ENCODE results near the gene ZSWIM5.

Gene ZSWIM5

DNA sequence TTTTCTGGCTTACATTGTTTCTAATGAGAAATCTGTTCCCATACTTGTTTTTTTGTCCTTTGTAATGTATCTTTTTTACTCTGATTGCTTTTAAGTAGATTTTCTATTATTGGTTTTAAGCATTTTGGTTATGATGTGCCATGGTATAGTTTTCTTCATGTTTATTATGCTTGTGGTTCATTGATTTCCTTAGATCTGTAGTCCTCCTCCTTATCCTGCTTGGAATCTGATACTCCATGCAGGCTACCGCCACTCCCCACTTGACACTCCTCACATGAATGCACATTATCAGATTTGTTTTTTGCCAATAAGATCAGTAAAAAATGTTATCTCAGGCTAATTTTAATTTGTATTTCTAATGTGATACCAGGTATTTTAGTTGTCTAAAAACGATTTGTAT is 173.6 kb downstream of the ZSWIM5 start:
- DNase-seq (ENCODE audit: low read depth in 2 of 2) = no peak

DNA sequence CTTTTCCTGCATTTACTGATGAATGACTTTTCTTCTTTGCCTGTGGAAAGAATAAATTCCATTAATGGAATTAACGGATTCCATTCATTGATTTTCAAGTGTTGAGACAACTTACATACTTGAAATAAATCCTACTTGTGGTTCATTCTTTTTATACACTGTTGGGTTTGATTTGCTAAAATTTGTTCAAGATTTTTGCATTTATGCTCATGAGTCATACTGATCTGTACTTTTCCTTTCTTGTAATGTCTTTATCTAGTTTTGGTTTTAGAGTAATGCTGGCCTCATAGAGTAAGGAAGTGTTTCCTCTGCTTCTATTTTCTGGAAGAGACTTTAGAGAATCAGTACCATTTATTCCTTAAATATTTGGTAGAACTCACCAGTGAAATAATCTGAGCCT is 180.0 kb downstream of the ZSWIM5 start:
- no peak for DNase-seq (ENCODE audit: low read depth in 2 of 2)

DNA sequence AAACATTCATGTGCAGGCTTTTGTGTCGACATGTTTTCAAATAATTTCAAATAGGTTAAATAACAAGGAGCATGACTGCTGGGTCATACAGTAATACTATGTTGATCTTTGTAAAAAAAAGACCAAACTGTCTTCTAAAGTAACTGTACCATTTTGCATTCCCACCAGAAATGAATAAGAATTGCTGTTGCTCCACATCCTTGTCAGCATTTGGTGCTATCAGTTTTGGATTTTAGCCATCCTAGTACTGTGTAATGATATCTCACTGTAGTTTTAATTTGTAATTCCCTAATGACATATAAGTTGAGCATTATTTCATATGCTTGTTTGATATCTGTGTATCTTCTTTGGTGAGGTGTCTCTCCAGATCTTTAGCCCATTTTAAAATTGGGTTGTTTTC is 182.7 kb downstream of the ZSWIM5 start:
- DNase-seq (ENCODE audit: low read depth in 2 of 2) = no peak

DNA sequence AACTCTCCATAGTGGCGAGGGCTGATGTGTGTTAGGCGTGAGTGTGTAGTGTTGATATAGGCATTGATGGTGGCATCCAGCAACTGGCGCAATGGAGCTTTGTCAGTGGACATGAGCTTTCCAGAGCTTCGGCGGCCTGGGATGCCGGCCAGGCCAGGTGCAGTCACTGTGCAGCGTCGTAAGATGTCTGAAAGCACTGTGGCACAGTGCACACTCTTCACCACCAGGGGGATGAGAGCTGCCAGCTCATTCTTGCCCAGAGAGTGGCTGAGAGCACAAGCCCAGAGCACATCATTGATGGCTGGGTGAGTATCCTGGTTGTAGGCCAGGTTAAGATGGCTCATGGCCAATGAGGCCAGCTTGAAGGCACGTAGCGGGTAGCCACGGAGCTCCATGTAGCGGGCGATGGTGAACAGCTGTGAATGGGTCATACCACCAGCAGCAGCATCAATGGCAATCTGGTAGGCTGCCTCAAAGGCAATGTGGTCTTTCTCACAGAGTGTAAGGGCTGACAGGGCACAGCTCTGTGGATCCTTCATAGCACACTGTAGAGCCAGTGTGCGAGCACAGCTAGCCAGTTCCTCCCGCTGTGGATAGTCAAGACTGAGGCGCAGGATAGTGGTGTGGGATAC is 187.7 kb downstream of the ZSWIM5 start:
- DNase-seq (ENCODE audit: low read depth in 2 of 2) = peak; percentile 46 to 49

DNA sequence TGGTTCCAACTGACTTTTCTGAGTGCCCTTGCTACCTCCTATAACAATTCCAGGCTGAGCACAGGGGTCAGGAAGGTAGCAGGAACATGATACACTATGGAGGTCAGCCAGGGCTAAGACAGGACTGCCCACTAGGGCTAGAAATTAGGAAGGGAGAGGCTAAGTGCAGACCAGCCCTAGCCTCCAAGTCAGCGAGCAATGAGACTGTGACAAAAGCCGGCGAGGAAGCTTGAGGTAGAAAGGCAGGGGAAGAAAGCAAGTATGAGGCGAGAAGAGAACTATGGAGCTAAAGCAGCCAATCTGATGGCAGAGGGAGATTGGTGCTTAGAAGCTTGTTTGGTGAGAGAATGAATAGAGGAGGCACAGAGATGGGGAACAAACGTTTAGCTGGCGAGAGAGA is 189.6 kb downstream of the ZSWIM5 start:
- no peak for DNase-seq (ENCODE audit: low read depth in 2 of 2)

DNA sequence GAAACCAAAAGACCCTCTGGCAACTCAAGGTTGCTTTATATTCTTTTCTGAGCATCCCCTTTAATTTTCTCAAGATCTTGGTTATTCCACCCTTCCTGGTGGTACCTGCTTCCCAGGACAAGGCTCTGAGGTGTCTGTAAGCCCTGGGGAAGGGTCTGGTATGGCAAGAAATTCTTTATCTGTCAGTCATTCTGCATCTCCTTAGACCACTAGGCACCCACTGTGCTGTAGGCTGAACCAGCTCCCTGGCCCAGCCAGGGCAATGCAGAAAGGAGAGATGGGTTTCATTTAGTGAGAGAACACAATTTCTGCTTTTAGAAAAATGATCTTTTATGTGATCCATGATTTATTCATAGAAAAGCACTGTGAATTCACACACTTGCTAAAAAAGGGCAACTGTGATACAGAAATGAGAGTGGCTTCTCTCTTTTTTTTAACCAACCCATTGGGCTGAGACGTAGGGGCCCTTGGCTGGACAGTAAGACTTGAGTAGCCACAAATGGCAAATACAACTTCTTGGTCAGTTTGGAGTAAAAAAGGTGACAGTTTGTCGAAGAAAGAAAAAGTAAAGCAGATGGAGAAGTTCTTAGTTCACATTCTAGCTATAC is 190.2 kb downstream of the ZSWIM5 start:
- no peak for DNase-seq (ENCODE audit: low read depth in 2 of 2)

DNA sequence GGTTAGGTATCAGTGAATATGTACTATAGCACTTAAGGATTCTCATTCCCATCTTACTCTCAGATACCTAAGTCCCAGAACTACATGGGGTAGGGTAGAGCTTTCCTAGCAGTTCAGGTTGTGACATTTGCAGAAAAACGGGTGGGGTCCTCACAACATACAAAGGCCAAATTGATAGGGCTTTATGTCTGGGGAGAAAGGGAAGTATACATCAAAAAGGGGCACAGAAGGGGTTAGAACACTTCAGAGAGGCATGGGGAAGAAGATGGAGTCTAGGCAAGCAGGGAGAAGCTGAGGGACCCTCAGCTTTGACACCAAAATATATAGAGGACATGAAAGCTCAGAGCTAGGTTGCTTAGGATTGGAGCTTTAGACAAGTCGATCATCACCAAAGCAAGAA is 190.7 kb downstream of the ZSWIM5 start:
- no peak for DNase-seq (ENCODE audit: low read depth in 2 of 2)

DNA sequence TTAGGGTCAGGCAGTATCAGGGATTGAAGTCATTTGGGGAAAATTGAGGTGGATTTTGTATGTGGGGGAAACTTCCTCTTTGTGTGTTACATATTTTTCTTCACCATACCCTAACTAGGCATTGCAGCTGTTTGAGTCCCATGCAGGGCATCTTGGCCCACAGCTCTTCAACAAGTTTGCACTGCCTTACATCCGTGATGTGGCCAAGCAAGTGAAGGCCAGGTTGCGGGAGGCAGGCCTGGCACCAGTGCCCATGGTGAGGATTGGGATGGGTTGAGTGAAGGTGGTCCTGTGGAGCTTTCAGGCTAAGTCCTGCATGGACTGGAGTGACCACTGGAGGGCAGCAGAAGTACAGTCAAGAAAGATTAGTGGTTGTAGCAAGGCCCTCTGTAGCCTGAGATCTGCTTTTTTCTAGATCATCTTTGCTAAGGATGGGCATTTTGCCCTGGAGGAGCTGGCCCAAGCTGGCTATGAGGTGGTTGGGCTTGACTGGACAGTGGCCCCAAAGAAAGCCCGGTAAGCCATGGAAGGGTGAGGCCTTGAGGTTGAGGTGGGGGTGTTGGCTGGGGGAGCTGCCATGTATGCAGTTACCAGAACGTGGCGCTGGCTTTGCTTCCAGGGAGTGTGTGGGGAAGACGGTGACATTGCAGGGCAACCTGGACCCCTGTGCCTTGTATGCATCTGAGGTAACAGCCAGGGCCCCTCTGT is 191.9 kb downstream of the ZSWIM5 start:
- peak; percentile 68 for DNase-seq (ENCODE audit: low read depth in 2 of 2)

DNA sequence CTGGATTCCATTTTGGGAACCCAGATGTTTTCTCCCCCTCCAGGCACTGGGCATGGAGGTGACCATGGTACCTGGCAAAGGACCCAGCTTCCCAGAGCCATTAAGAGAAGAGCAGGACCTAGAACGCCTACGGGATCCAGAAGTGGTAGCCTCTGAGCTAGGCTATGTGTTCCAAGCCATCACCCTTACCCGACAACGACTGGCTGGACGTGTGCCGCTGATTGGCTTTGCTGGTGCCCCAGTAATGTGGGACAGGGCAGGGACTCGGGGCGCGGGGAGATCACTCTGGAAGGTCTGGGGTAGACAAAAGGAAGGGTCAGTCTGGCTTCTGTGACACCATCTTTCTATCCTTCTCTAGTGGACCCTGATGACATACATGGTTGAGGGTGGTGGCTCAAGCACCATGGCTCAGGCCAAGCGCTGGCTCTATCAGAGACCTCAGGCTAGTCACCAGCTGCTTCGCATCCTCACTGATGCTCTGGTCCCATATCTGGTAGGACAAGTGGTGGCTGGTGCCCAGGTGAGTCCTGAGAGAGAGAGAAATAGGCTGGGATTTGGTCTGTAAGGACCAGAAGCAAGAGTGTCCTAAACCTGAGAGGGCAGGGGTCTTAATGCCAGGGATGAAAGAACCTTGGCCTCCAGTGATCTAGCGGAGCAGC is 192.7 kb downstream of the ZSWIM5 start:
- no peak for DNase-seq (ENCODE audit: low read depth in 2 of 2)

DNA sequence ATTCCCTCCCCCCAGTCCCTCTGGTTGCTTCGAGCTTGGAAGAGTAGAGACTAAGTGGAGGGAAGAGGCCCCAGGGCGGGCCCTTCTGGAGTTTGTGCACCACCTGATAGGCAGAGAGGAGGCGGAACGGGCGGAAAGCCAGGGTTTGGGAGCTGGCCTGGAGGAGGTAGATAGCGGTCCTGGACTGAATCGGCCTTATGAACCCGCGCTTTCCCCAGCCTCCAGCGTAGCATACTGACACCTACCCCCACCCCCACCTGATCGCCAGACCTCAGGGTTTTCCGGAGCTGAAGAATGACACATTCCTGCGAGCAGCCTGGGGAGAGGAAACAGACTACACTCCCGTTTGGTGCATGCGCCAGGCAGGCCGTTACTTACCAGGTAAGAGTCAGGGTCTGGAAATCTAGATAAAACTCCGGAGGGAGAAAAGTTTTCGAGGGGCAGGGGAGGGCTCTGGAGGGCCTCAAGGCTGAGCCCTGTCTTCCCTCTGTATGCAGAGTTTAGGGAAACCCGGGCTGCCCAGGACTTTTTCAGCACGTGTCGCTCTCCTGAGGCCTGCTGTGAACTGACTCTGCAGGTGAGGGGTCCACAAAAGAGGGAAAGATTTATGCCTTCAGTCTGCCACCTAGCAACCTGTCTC is 193.6 kb downstream of the ZSWIM5 start:
- DNase-seq (ENCODE audit: low read depth in 2 of 2) = no peak

DNA sequence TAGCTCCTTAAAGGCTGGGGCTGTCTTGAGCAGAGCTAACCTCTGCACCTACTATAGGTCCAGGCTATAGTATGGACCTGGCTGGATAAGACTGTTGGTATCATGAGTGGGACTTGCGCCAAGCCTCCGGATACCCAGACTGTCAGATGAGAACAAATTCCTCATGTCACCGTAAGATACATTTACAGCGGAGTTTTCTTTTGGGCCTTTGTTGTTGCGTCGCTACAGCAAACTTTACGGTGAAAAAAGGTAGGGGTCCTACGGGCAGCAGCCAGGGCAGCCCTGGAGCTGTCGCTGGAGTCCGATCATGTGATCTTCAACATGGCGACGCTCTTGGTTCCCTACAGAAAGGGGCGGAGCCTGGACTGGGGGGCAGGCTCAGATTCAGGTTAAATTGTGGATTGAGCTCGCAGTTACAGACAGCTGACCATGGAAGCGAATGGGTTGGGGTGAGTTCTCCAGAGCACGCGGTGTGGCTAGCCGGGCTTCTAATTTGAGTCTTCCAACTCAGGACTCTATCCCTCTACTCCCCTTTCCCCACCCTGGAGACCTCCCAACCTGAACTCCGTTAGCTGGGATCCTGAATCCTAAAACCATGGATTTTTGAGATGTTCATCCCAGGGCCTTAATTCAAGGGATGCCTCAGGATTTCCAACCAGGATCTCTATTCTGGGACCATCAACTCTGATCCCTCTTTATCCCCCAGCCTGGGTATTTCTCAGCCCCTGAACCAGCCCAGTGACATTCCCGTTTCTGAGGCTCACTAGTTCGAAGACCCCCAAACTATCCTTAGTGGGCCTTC is 194.4 kb downstream of the ZSWIM5 start, which contains the start of gene UROD:
Gene UROD (plus strand): TSS at position 418 of the 802 bp plus-strand sequence. CDS start 12 bp downstream, at position 430.
- DNase-seq (ENCODE audit: low read depth in 2 of 2) = peak; percentile 87 to 91

DNA sequence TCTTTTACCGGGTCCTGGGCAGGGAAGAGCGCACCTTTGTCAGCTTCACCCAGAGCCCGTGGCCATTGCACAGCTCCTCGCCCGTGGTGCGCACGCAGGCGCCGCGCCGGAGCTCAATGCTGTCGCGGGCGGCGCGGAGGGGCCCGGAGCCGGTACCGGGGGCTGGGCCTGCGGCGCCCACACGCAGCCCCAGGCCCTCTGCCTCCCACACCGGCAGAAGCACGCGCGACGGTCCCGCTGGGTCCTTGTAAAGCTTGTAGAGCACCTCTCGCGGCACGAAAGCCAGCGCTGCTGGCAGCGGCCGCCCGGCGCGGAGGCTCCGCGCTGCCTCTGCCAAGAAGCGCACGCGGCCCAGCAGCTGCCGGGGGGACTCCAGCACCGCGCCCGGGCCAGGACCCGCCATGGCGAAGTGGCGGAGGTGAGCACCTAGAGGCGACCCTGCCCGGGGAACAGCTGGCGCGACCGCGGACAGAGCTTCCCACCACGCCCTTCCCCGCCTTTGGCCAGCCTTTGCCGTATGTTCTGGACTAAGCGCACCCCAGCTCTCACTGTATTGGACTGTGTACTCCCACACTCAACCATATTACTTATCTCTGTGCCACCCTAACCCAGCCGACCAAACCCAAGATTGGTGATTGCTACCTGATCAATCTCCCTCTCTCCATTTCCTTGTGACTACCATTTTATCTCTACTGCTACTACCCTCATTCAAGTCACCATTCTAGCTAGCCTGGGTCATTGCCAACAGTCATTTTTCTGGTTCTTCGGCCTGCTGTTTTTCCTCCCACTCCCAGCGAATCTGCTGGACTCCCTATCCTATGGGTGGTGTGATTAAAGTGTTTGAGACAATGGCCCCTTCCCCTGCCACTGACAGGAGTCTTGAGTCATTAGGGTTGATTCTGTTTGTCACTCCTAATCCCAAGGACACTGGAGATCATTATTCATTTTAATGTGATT is 195.3 kb downstream of the ZSWIM5 start, which contains the start of gene HECTD3:
Gene HECTD3 (minus strand): TSS at position 470 of the 957 bp plus-strand sequence. CDS start 67 bp downstream, at position 403.
- DNase-seq (ENCODE audit: low read depth in 2 of 2) = peak; percentile 46 to 61

DNA sequence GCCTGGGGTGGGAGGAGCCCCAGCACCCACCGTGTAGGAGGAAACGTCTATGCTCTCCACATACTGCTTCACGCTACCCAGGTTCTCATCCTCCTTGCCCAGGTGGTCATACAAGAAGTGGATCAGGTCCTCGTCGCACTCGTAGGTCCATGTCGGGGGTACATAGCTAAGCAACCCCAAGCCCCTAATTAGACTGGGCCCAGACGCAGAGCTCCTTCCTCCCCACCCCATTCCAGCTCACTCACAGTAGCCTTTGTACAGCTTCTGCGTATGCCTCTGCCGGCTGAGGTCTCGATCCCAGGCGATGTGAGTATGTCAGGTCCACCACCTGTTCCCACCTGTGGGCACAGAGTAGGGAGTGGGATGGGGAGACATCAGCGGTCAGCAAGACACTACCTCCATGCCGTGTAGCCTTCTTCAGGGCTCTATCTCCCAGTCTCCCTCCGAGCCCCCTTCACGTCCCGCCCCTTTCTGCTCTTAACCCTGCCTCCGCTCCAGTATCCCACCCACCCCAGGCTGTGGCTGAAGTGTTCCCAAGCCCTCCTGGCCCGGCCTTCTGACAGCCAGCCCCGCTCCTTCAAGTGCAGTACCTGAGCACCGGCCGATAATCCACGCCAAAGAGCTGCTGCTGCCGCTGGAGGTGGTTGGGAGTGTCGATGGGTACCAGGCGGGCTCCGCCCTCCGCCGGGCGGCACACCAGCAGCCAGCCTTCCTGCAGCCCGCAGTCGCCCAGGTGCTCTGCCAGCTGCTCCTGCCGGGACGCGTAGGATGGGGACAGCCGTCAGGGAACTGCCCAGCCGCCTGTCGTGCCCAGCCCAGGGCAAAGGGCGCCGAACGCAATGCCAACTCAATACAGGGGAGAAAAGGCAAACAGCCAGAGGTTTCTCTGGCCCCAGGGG is 196.2 kb downstream of the ZSWIM5 start:
- DNase-seq (ENCODE audit: low read depth in 2 of 2) = peak in 1 of 2 donors; percentile 19

DNA sequence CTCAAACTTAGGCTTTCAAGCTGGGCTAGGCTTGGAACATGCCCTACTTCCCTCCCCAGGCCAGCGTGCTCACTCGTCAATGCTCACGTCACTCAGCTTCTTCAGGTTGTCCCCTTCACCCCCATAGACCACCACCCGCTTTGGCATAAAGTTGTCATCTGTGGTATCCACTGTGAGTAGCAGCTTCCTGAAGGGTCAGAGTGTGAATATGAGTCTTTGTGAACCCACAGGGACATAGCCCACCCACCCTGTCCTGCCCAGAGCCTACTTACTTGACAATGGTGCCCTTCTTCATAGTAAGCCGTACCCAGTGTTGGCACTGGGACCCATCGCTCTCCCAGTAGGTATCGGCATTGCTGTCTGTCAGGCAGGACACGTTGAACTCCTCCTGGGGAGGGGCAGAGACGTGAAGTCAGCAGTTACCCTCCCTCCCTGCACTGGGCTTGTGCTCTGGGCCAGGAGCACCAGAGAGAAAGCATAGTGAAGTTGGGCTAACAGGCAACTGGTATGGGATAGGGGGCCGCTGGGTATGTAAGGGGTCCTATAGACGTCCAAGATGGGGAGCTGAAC is 197.0 kb downstream of the ZSWIM5 start:
- DNase-seq (ENCODE audit: low read depth in 2 of 2) = no peak

DNA sequence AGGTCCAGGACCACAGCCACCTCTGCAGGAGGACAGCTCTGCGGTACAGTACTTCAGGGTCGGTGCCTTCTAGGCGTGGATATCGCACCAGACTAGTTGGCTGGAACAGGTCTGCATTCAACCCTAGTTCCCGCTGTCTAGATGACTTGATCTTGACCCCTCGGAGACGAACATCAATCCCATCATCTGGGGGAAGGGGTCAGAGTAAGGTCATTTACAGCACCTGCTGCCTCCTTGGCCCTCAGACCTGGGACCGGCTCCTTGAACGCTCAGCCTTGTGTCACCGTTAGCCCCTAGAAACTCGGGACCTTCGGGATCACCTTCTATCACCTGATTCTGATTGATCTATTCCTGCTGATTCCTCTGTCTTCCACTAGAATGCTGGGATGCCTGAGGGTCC is 197.9 kb downstream of the ZSWIM5 start:
- no peak for DNase-seq (ENCODE audit: low read depth in 2 of 2)

DNA sequence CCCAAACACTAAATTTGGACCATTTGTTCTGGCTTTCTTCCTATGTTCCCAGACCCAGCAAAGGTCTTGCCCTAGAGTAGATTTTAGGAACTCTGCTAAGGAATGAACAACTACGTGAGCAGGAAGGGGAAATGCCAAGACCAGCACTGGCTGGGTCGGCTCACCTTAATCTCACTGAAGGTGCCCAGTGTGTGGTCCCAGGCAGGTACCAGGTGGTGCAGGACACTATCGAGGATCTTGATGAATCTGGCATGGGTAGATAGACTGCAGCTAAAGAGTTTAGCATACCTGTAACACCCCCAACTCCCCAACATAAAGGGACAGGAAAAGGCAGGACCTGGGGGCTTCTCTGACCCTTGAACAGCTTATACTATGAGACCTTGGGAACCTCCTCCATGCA is 198.3 kb downstream of the ZSWIM5 start:
- no peak for DNase-seq (ENCODE audit: low read depth in 2 of 2)

DNA sequence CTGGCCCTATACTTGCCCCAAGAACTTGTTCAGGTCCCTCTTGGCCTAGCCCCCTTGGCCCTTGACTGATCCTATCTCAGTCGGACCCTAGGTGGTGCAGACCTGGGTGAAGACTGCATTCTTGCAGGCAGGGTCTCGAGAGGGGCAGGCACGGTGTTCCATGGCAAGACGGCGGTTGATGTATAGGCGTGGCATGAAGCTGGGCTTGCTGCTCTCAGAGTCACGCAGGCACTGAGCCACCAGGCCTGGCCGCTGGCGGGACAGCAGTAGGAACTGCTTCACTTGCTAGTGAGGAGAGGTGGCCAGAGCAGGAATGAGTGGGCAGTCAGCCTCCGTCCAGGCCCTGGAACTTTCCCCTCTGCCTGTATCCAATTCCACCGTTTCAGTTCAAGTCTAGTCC is 199.1 kb downstream of the ZSWIM5 start:
- DNase-seq (ENCODE audit: low read depth in 2 of 2) = no peak

DNA sequence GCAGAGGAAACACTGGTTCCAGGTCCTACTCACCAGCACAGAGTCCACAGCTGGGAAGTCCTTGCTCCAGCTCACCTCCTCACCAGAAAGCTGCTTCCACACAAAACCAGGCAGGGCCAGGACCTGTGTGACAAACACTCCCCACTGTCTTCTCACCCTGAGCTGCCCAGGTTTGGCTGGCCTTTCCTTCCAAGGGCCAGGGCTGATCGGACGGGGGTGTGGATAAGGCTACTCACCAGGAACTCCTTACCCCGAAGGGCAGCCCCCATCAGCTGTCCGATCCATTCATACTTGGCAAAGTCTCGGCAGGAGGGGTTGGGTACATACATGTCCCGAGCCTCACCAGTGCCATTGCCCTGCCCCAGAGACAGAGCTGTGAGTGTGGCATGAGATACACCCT is 200.6 kb downstream of the ZSWIM5 start:
- no peak for DNase-seq (ENCODE audit: low read depth in 2 of 2)
